WTC11 (cell line): ENCODE results near the gene CACHD1. TPM values are rescaled to one million over a fixed set of nuclear protein-coding genes. Genes with fewer than 3 reads are reported as not detected.

ENCODE experiments used
- ATAC-seq: fragments of 200-7000 bp; cut with Tn5 transposase; 2 replicates; pipeline ENCODE4 v1.10.0; 2021; ENCODE audit warnings: mild to moderate bottlenecking, moderate library complexity
- CTCF ChIA-PET: fragments of 300-600 bp; sonication (Branson Sonifier 250); formaldehyde crosslinking; loops from one replicate; lab custom pipeline; 2021; ENCODE audit warnings: antibody characterized with exemption; lab: Charles Lee
- POLR2A ChIA-PET: fragments of 350-600 bp; sonication (Branson Sonifier 250); formaldehyde crosslinking; loops from one replicate; lab custom pipeline; 2021; ENCODE audit warnings: antibody characterized with exemption; lab: Charles Lee
- DNase-seq: peaks from one replicate; pipeline ENCODE4 v3.0.0; 2021; ENCODE audit warnings: low spot score
- H3K27ac Mint-ChIP-seq: 2 replicates; pipeline ENCODE4 v1.8.0; 2021; ENCODE audit warnings: mixed read lengths
- H3K27me3 Mint-ChIP-seq: 2 replicates; pipeline ENCODE4 v1.8.0; 2021; ENCODE audit warnings: low read depth, mild to moderate bottlenecking, moderate library complexity, mixed read lengths
- H3K36me3 Mint-ChIP-seq: 2 replicates; pipeline ENCODE4 v1.8.0; 2021; ENCODE audit warnings: mixed read lengths
- H3K4me1 Mint-ChIP-seq: 2 replicates; pipeline ENCODE4 v1.8.0; 2022; ENCODE audit warnings: mixed read lengths
- H3K4me3 Mint-ChIP-seq: 2 replicates; pipeline ENCODE4 v1.8.0; 2021; ENCODE audit warnings: mild to moderate bottlenecking, moderate library complexity, mixed read lengths
- H3K9me3 Mint-ChIP-seq: 2 replicates; pipeline ENCODE4 v1.8.0; 2021; ENCODE audit warnings: mixed read lengths
- ATF1 ChIP-seq: sonication (generic); formaldehyde crosslinking; IDR thresholded peaks from 2 replicates; pipeline ENCODE4 v1.8.1; 2023; ENCODE audit warnings: mild to moderate bottlenecking, moderate library complexity, missing genetic modification reagents
- ESRRA ChIP-seq: sonication (generic); formaldehyde crosslinking; IDR thresholded peaks from 2 replicates; pipeline ENCODE4 v1.8.1; 2022; ENCODE audit warnings: mild to moderate bottlenecking, missing genetic modification reagents, borderline replicate concordance
- ETV6 ChIP-seq: sonication (generic); formaldehyde crosslinking; IDR thresholded peaks from 2 replicates; pipeline ENCODE4 v1.8.1; 2022; ENCODE audit warnings: mild to moderate bottlenecking, missing genetic modification reagents
- HMGA2 ChIP-seq: fragments of 250-450 bp; sonication (Bioruptor Pico); IDR thresholded peaks from 2 replicates; pipeline ENCODE4 v1.4.0; 2021; ENCODE audit warnings: mild to moderate bottlenecking, moderate library complexity
- JAZF1 ChIP-seq: fragments of 250-450 bp; sonication (Bioruptor Pico); IDR thresholded peaks from 2 replicates; pipeline ENCODE4 v1.9.0; 2021; ENCODE audit warnings: moderate library complexity, mild to moderate bottlenecking, inconsistent platforms
- KAT7 ChIP-seq: sonication (generic); formaldehyde crosslinking; IDR thresholded peaks from 2 replicates; pipeline ENCODE4 v1.8.1; 2023; ENCODE audit warnings: missing genetic modification reagents, mild to moderate bottlenecking, borderline replicate concordance
- NFE2L1 ChIP-seq: sonication (generic); formaldehyde crosslinking; IDR thresholded peaks from 2 replicates; pipeline ENCODE4 v1.8.1; 2023; ENCODE audit warnings: missing genetic modification reagents
- RORB ChIP-seq: fragments of 250-450 bp; sonication (Bioruptor Pico); IDR thresholded peaks from 2 replicates; pipeline ENCODE4 v1.9.0; 2021; ENCODE audit warnings: mild to moderate bottlenecking
- SMAD4 ChIP-seq: sonication (generic); formaldehyde crosslinking; IDR thresholded peaks from 2 replicates; pipeline ENCODE4 v1.8.0; 2022; ENCODE audit warnings: mild to moderate bottlenecking, missing genetic modification reagents
- SOX15 ChIP-seq: fragments of 250-450 bp; sonication (Bioruptor Pico); IDR thresholded peaks from 2 replicates; pipeline ENCODE4 v1.9.0; 2021; ENCODE audit warnings: mild to moderate bottlenecking
- TCF7 ChIP-seq: sonication (generic); formaldehyde crosslinking; IDR thresholded peaks from 2 replicates; pipeline ENCODE4 v1.8.0; 2022; ENCODE audit warnings: mild to moderate bottlenecking, low read depth, missing genetic modification reagents, moderate library complexity
- ZNF396 ChIP-seq: fragments of 250-450 bp; sonication (Bioruptor Pico); IDR thresholded peaks from 2 replicates; pipeline ENCODE4 v1.8.0; 2021; ENCODE audit warnings: mild to moderate bottlenecking, moderate library complexity, borderline replicate concordance
- total RNA-seq: library from RNA; stranded (reverse); gene quantifications from 3 replicates; pipeline ENCODE4 v1.2.3, GENCODE V29; 2021
- TF ChIP-seq, protein P1 (sequence below): fragments of 200-600 bp; IDR thresholded peaks from 2 replicates; pipeline ENCODE4 v1.8.0; 2022; ENCODE audit warnings: antibody characterized with exemption
- TF ChIP-seq, protein P2 (sequence below): sonication (generic); formaldehyde crosslinking; IDR thresholded peaks from 2 replicates; pipeline ENCODE4 v1.8.0; 2022; ENCODE audit warnings: mild to moderate bottlenecking, missing genetic modification reagents
- TF ChIP-seq, protein P3 (sequence below): sonication (generic); formaldehyde crosslinking; IDR thresholded peaks from 2 replicates; pipeline ENCODE4 v1.8.1; 2022; ENCODE audit warnings: low read depth, mild to moderate bottlenecking, moderate library complexity, missing genetic modification reagents, borderline replicate concordance
- TF ChIP-seq, protein P4 (sequence below): fragments of 250-450 bp; sonication (Bioruptor Pico); IDR thresholded peaks from 2 replicates; pipeline ENCODE4 v1.9.0; 2021; ENCODE audit warnings: mild to moderate bottlenecking
- TF ChIP-seq, protein P5 (sequence below): sonication (generic); formaldehyde crosslinking; IDR thresholded peaks from 2 replicates; pipeline ENCODE4 v1.8.1; 2023; ENCODE audit warnings: mild to moderate bottlenecking, missing genetic modification reagents
- TF ChIP-seq, protein P6 (sequence below): sonication (generic); formaldehyde crosslinking; IDR thresholded peaks from 2 replicates; pipeline ENCODE4 v1.8.1; 2023; ENCODE audit warnings: mild to moderate bottlenecking, moderate library complexity, missing genetic modification reagents
- TF ChIP-seq, protein P7 (sequence below): sonication (generic); formaldehyde crosslinking; conservative IDR thresholded peaks from 2 replicates; pipeline ENCODE4 v1.8.1; 2023; ENCODE audit warnings: mild to moderate bottlenecking, low read depth, missing genetic modification reagents, moderate library complexity

CACHD1 gene
- total RNA-seq, 1 experiment from 2014 or later: 26.3 TPM

DNA sequence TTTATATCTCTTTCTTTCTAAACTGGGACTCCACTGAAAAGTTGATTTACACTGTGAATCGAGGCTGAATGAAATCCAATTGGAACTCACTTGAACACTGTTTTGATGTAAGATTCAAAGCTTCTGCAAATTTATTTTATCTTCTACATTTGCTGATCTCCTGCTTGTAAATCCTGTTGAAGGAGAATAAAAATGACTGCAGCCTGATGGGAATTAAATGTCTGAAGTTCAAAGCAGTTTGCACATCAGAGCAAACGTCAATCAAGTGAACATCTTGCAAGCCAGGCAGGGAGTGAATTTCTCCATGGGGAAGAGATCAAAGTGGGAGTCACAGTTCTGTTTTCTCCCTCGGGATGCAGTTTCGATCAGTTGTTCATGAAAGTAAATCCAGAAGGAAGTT, 127.2 kb downstream of the CACHD1 start (continued):
- TF ChIP-seq, protein P1, sequence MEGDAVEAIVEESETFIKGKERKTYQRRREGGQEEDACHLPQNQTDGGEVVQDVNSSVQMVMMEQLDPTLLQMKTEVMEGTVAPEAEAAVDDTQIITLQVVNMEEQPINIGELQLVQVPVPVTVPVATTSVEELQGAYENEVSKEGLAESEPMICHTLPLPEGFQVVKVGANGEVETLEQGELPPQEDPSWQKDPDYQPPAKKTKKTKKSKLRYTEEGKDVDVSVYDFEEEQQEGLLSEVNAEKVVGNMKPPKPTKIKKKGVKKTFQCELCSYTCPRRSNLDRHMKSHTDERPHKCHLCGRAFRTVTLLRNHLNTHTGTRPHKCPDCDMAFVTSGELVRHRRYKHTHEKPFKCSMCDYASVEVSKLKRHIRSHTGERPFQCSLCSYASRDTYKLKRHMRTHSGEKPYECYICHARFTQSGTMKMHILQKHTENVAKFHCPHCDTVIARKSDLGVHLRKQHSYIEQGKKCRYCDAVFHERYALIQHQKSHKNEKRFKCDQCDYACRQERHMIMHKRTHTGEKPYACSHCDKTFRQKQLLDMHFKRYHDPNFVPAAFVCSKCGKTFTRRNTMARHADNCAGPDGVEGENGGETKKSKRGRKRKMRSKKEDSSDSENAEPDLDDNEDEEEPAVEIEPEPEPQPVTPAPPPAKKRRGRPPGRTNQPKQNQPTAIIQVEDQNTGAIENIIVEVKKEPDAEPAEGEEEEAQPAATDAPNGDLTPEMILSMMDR: no peak
- no peak for TF ChIP-seq JAZF1 (CRISPR knock-in tag)
- TF ChIP-seq, protein P2, sequence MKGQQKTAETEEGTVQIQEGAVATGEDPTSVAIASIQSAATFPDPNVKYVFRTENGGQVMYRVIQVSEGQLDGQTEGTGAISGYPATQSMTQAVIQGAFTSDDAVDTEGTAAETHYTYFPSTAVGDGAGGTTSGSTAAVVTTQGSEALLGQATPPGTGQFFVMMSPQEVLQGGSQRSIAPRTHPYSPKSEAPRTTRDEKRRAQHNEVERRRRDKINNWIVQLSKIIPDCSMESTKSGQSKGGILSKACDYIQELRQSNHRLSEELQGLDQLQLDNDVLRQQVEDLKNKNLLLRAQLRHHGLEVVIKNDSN (CRISPR knock-in tag): no peak
- no peak for TF ChIP-seq KAT7 (CRISPR knock-in tag)
- TF ChIP-seq NFE2L1 (CRISPR knock-in tag): no peak
- no peak for TF ChIP-seq ATF1 (CRISPR knock-in tag)
- TF ChIP-seq ESRRA: no peak
- TF ChIP-seq SOX15 (CRISPR knock-in tag): no peak

DNA sequence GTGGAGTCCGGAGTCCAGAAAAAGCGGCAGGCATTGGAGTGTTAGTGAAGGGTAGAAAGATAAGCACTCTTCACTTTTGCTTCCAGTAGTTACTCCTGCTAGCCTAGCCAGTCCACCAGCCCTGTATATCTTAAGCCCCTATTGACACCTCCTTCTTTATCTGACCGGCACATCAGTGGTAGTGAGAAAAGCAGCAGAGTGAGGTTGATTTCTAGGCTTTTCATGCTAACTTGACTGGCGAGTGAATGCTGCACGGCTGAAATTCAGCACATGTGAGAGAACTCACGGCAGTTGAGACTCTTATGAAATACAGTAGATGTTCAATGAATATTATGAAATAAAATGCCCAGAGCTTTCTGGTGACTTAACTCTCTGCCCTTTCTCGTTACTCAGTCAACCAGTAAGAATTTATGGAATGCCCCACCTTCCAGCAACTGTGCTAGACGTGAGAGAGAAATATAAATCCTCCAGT, 128.2 kb downstream of the CACHD1 start:
- ATAC-seq (no peak), DNase-seq (no peak)
- ChIA-PET POLR2A (no interaction called here), CTCF (no interaction called here)
- Mint-ChIP-seq H3K27ac (no peak overlapping the region), H3K27me3 (no peaks in the 10 kb centered on the region; the same call in 1 of the 2 replicates), H3K36me3 (peaks cover 15% of the 10 kb centered on the region), H3K9me3 (no peaks in the 10 kb centered on the region), H3K4me3 (no peak overlapping the region), H3K4me1 (peaks cover 46% of the 10 kb centered on the region)
- TF ChIP-seq, protein P1: no peak
- TF ChIP-seq, protein P3, sequence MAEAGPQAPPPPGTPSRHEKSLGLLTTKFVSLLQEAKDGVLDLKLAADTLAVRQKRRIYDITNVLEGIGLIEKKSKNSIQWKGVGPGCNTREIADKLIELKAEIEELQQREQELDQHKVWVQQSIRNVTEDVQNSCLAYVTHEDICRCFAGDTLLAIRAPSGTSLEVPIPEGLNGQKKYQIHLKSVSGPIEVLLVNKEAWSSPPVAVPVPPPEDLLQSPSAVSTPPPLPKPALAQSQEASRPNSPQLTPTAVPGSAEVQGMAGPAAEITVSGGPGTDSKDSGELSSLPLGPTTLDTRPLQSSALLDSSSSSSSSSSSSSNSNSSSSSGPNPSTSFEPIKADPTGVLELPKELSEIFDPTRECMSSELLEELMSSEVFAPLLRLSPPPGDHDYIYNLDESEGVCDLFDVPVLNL (CRISPR knock-in tag): no peak
- TF ChIP-seq ZNF396 (no peak), TCF7 (no peak), RORB (CRISPR knock-in tag) (no peak), HMGA2 (CRISPR knock-in tag) (no peak), ESRRA (no peak)
- TF ChIP-seq, protein P4, sequence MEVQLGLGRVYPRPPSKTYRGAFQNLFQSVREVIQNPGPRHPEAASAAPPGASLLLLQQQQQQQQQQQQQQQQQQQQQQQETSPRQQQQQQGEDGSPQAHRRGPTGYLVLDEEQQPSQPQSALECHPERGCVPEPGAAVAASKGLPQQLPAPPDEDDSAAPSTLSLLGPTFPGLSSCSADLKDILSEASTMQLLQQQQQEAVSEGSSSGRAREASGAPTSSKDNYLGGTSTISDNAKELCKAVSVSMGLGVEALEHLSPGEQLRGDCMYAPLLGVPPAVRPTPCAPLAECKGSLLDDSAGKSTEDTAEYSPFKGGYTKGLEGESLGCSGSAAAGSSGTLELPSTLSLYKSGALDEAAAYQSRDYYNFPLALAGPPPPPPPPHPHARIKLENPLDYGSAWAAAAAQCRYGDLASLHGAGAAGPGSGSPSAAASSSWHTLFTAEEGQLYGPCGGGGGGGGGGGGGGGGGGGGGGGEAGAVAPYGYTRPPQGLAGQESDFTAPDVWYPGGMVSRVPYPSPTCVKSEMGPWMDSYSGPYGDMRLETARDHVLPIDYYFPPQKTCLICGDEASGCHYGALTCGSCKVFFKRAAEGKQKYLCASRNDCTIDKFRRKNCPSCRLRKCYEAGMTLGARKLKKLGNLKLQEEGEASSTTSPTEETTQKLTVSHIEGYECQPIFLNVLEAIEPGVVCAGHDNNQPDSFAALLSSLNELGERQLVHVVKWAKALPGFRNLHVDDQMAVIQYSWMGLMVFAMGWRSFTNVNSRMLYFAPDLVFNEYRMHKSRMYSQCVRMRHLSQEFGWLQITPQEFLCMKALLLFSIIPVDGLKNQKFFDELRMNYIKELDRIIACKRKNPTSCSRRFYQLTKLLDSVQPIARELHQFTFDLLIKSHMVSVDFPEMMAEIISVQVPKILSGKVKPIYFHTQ (CRISPR knock-in tag): no peak

DNA sequence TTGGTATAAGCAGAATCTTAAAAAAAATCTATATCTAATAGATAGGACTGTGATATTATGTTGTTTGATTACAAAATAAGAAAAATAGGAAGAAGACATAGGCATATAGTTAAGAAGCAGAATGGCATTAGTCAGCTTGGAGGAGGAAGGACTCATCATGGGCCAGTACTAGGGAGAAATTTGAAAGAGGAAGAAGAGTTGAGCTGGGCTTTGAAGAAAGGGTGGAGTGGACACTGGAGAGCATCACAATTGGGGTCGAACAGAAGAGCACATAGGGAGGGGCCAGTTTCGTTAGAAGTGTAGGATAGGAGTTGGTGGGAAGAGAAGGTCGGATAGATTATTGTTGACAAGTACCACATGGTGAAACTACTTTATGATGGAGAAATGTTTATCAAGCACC, 129.3 kb downstream of the CACHD1 start:
- ChIA-PET CTCF (no interaction called here), POLR2A (no interaction called here)
- Mint-ChIP-seq H3K27ac (no peak overlapping the region), H3K4me3 (no peak overlapping the region), H3K36me3 (peaks cover 26% of the 10 kb centered on the region), H3K4me1 (peaks cover 42% of the 10 kb centered on the region), H3K9me3 (no peaks in the 10 kb centered on the region), H3K27me3 (no peaks in the 10 kb centered on the region; the same call in 1 of the 2 replicates)
- ATAC-seq: no peak
- no peak for DNase-seq
- TF ChIP-seq ETV6 (CRISPR knock-in tag): no peak
- TF ChIP-seq, protein P5, sequence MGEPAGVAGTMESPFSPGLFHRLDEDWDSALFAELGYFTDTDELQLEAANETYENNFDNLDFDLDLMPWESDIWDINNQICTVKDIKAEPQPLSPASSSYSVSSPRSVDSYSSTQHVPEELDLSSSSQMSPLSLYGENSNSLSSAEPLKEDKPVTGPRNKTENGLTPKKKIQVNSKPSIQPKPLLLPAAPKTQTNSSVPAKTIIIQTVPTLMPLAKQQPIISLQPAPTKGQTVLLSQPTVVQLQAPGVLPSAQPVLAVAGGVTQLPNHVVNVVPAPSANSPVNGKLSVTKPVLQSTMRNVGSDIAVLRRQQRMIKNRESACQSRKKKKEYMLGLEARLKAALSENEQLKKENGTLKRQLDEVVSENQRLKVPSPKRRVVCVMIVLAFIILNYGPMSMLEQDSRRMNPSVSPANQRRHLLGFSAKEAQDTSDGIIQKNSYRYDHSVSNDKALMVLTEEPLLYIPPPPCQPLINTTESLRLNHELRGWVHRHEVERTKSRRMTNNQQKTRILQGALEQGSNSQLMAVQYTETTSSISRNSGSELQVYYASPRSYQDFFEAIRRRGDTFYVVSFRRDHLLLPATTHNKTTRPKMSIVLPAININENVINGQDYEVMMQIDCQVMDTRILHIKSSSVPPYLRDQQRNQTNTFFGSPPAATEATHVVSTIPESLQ (CRISPR knock-in tag): no peak
- TF ChIP-seq, protein P6, sequence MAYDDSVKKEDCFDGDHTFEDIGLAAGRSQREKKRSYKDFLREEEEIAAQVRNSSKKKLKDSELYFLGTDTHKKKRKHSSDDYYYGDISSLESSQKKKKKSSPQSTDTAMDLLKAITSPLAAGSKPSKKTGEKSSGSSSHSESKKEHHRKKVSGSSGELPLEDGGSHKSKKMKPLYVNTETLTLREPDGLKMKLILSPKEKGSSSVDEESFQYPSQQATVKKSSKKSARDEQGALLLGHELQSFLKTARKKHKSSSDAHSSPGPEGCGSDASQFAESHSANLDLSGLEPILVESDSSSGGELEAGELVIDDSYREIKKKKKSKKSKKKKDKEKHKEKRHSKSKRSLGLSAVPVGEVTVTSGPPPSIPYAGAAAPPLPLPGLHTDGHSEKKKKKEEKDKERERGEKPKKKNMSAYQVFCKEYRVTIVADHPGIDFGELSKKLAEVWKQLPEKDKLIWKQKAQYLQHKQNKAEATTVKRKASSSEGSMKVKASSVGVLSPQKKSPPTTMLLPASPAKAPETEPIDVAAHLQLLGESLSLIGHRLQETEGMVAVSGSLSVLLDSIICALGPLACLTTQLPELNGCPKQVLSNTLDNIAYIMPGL (CRISPR knock-in tag): no peak
- TF ChIP-seq, protein P7, sequence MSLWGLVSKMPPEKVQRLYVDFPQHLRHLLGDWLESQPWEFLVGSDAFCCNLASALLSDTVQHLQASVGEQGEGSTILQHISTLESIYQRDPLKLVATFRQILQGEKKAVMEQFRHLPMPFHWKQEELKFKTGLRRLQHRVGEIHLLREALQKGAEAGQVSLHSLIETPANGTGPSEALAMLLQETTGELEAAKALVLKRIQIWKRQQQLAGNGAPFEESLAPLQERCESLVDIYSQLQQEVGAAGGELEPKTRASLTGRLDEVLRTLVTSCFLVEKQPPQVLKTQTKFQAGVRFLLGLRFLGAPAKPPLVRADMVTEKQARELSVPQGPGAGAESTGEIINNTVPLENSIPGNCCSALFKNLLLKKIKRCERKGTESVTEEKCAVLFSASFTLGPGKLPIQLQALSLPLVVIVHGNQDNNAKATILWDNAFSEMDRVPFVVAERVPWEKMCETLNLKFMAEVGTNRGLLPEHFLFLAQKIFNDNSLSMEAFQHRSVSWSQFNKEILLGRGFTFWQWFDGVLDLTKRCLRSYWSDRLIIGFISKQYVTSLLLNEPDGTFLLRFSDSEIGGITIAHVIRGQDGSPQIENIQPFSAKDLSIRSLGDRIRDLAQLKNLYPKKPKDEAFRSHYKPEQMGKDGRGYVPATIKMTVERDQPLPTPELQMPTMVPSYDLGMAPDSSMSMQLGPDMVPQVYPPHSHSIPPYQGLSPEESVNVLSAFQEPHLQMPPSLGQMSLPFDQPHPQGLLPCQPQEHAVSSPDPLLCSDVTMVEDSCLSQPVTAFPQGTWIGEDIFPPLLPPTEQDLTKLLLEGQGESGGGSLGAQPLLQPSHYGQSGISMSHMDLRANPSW (CRISPR knock-in tag): no peak
- no peak for TF ChIP-seq SMAD4 (CRISPR knock-in tag)
